Colonic mucosa (tissue), 2 donors: ENCODE results near the gene ATAD3B. TPM values are rescaled to one million over a fixed set of nuclear protein-coding genes. Genes with fewer than 3 reads are reported as not detected.

Experiments used
- total RNA-seq, 2 donors: library from RNA; stranded (reverse); fragmentation: NEBNext Ultra II Directional in 1 of 2; extraction: Animal tissue kit (Norgen Biotek cat#: 25700) in 1 of 2; gene quantifications; one replicate each; pipeline ENCODE4 v1.2.1, GENCODE V29; 2021
- donor health status: DM: no; HTN: no; CAD: no.
- donor health status: DM: no; HTN: no; CAD: no.

Gene ATAD3B
- total RNA-seq, 2 donors from 2014 or later: 16.6 to 62.9 TPM

Other genes starting within 250 kb of the ATAD3B start
- gene SDF4, start 239.8 kb upstream of the ATAD3B start, total RNA-seq: 100 to 1,000 TPM; 202 to 325 TPM
- gene B3GALT6, start 239.5 kb upstream of the ATAD3B start, total RNA-seq: 10 to 100 TPM in 1 of 2 donors, 1 to 10 TPM in 1; 8.0 to 12.0 TPM
- gene C1QTNF12, start 225.0 kb upstream of the ATAD3B start, total RNA-seq: 10 to 100 TPM; 21.3 to 34.2 TPM
- gene UBE2J2, start 197.9 kb upstream of the ATAD3B start, total RNA-seq: 10 to 100 TPM; 43.1 to 83.3 TPM
- 1 to 10 TPM; 1.1 to 2.2 TPM for gene SCNN1D, start 191.3 kb upstream of the ATAD3B start, total RNA-seq
- gene ACAP3, start 163.8 kb upstream of the ATAD3B start, total RNA-seq: 10 to 100 TPM; 34.1 to 68.1 TPM
- gene PUSL1, start 163.2 kb upstream of the ATAD3B start, total RNA-seq: 10 to 100 TPM; 14.3 to 35.8 TPM
- gene INTS11, start 147.1 kb upstream of the ATAD3B start, total RNA-seq: 100 to 1,000 TPM in 1 of 2 donors, 10 to 100 TPM in 1; 70.6 to 126 TPM
- gene CPTP, start 147.0 kb upstream of the ATAD3B start, total RNA-seq: 10 to 100 TPM; 45.4 to 60.2 TPM
- under 1 TPM; 0.24 to 0.57 TPM for gene TAS1R3, start 140.5 kb upstream of the ATAD3B start, total RNA-seq
- 10 to 100 TPM; 49.9 to 71.3 TPM for gene DVL1, start 122.3 kb upstream of the ATAD3B start, total RNA-seq
- gene MXRA8, start 113.2 kb upstream of the ATAD3B start, total RNA-seq: 10 to 100 TPM in 1 of 2 donors, 1 to 10 TPM in 1; 5.9 to 14.0 TPM
- 100 to 1,000 TPM; 179 to 332 TPM for gene AURKAIP1, start 96.6 kb upstream of the ATAD3B start, total RNA-seq
- 100 to 1,000 TPM in 1 of 2 donors, 10 to 100 TPM in 1; 92.3 to 104 TPM for gene CCNL2, start 72.4 kb upstream of the ATAD3B start, total RNA-seq
- gene MRPL20, start 64.5 kb upstream of the ATAD3B start, total RNA-seq: 100 to 1,000 TPM in 1 of 2 donors, 10 to 100 TPM in 1; 88.1 to 143 TPM
- gene ANKRD65, start 50.5 kb upstream of the ATAD3B start, total RNA-seq: 1 to 10 TPM in 1 of 2 donors, under 1 TPM in 1; 0.57 to 2.0 TPM
- 10 to 100 TPM; 43.5 to 74.0 TPM for gene VWA1, start 36.1 kb upstream of the ATAD3B start, total RNA-seq
- gene ATAD3C, start 22.1 kb upstream of the ATAD3B start, total RNA-seq: under 1 TPM; 0.16 to 0.64 TPM
- gene ATAD3A, start 40.4 kb downstream of the ATAD3B start, total RNA-seq: 10 to 100 TPM; 19.6 to 74.0 TPM
- under 1 TPM; 0.77 to 0.91 TPM for gene TMEM240, start 68.9 kb downstream of the ATAD3B start, total RNA-seq
- 100 to 1,000 TPM; 120 to 175 TPM for gene SSU72, start 103.1 kb downstream of the ATAD3B start, total RNA-seq
- gene FNDC10, start 128.4 kb downstream of the ATAD3B start, total RNA-seq: 1 to 10 TPM; 2.9 to 4.2 TPM
- gene MIB2, start 143.7 kb downstream of the ATAD3B start, total RNA-seq: 100 to 1,000 TPM in 1 of 2 donors, 10 to 100 TPM in 1; 57.0 to 121 TPM
- 1 to 10 TPM; 3.0 to 5.8 TPM for gene MMP23B, start 160.4 kb downstream of the ATAD3B start, total RNA-seq
- gene CDK11B, start 187.2 kb downstream of the ATAD3B start, total RNA-seq: 10 to 100 TPM; 31.8 to 44.7 TPM
- 10 to 100 TPM; 41.5 to 57.8 TPM for gene SLC35E2B, start 221.0 kb downstream of the ATAD3B start, total RNA-seq